GM23338 (cell line): ENCODE data around the gene APOB. TPM values are rescaled to one million over a fixed set of nuclear protein-coding genes. Genes with fewer than 3 reads are reported as not detected.

ENCODE experiments used
- ATAC-seq: fragments of 200-7000 bp; cut with Tn5 transposase; 3 replicates; pipeline ENCODE4 v1.9.1; 2020
- DNase-seq: peaks from one replicate; pipeline ENCODE4 v3.0.0-alpha.2; 2015; ENCODE audit warnings: low spot score
- H2AFZ ChIP-seq: fragments of 200-600 bp; sonication (generic); 2 replicates; pipeline ENCODE4 v1.8.0; 2016; ENCODE audit warnings: antibody characterized with exemption, mild to moderate bottlenecking, moderate library complexity
- H3F3A ChIP-seq: fragments of 200-600 bp; sonication (generic); replicated peaks from 2 replicates; pipeline ENCODE4 v1.8.0; 2017; ENCODE audit warnings: antibody characterized with exemption, mixed run types, low read depth
- H3K27ac ChIP-seq: fragments of 200-600 bp; sonication (generic); 2 replicates; pipeline ENCODE4 v1.6.1; 2016; ENCODE audit warnings: low read depth
- H3K27me3 ChIP-seq: fragments of 200-600 bp; sonication (generic); 2 replicates; pipeline ENCODE4 v1.8.0; 2016; ENCODE audit warnings: mild to moderate bottlenecking, mixed run types, moderate library complexity; ENCODE audit not compliant: insufficient read depth
- H3K36me3 ChIP-seq: fragments of 200-600 bp; sonication (generic); 2 replicates; pipeline ENCODE4 v1.8.0; 2016; ENCODE audit warnings: mild to moderate bottlenecking; ENCODE audit not compliant: insufficient read depth
- H3K4me1 ChIP-seq: fragments of 200-600 bp; sonication (generic); 2 replicates; pipeline ENCODE4 v1.8.0; 2016; ENCODE audit warnings: mild to moderate bottlenecking, moderate library complexity; ENCODE audit not compliant: insufficient read depth
- H3K4me2 ChIP-seq: fragments of 200-600 bp; sonication (generic); 2 replicates; pipeline ENCODE4 v1.7.1; 2017; ENCODE audit warnings: mixed run types
- H3K4me3 ChIP-seq: fragments of 200-600 bp; sonication (generic); 2 replicates; pipeline ENCODE4 v1.6.1; 2016; ENCODE audit warnings: mixed run types
- H3K79me2 ChIP-seq: fragments of 200-600 bp; sonication (generic); replicated peaks from 2 replicates; pipeline ENCODE4 v1.8.0; 2017; ENCODE audit warnings: mild to moderate bottlenecking; ENCODE audit not compliant: insufficient read depth
- H3K9me2 ChIP-seq: fragments of 200-600 bp; sonication (generic); 2 replicates; pipeline ENCODE4 v1.8.0; 2017; ENCODE audit not compliant: insufficient read depth
- H4K20me1 ChIP-seq: fragments of 200-600 bp; sonication (generic); replicated peaks from 2 replicates; pipeline ENCODE4 v1.8.0; 2017; ENCODE audit warnings: mild to moderate bottlenecking; ENCODE audit not compliant: insufficient read depth
- H3K27ac Mint-ChIP-seq: 2 replicates; pipeline ENCODE4 v1.8.0; 2020; ENCODE audit warnings: inconsistent platforms, mild to moderate bottlenecking, moderate library complexity, mixed read lengths
- H3K27me3 Mint-ChIP-seq: 3 replicates; pipeline ENCODE4 v1.8.0; 2022; ENCODE audit warnings: low read depth, mild to moderate bottlenecking, moderate library complexity, mixed read lengths, inconsistent platforms; ENCODE audit not compliant: insufficient read depth, poor library complexity
- H3K36me3 Mint-ChIP-seq: 3 replicates; pipeline ENCODE4 v1.8.0; 2021; ENCODE audit warnings: low read depth, mild to moderate bottlenecking, inconsistent platforms, moderate library complexity, mixed read lengths
- H3K4me1 Mint-ChIP-seq: 3 replicates; pipeline ENCODE4 v1.8.0; 2020; ENCODE audit warnings: mild to moderate bottlenecking, inconsistent platforms, mixed read lengths
- H3K4me3 Mint-ChIP-seq: 3 replicates; pipeline ENCODE4 v1.8.0; 2021; ENCODE audit warnings: moderate library complexity, mild to moderate bottlenecking, inconsistent platforms, mixed read lengths
- H3K9me3 Mint-ChIP-seq: 3 replicates; pipeline ENCODE4 v1.8.0; 2020; ENCODE audit warnings: moderate library complexity, mild to moderate bottlenecking, inconsistent platforms, mixed read lengths
- CREB1 ChIP-seq: fragments of 250-450 bp; sonication (Bioruptor Pico); IDR thresholded peaks from 2 replicates; pipeline ENCODE4 v1.5.0; 2020; ENCODE audit warnings: low read depth, mild to moderate bottlenecking, moderate library complexity
- EZH2 ChIP-seq: fragments of 200-600 bp; sonication (generic); IDR thresholded peaks from one replicate; pipeline ENCODE4 v1.8.0; 2017; ENCODE audit warnings: antibody characterized with exemption, mild to moderate bottlenecking, low read depth; ENCODE audit not compliant: unreplicated experiment
- EZH2phosphoT487 ChIP-seq: fragments of 200-600 bp; sonication (generic); IDR thresholded peaks from one replicate; pipeline ENCODE4 v1.8.1; 2018; ENCODE audit warnings: antibody characterized with exemption; ENCODE audit not compliant: unreplicated experiment
- JUNB ChIP-seq: IDR thresholded peaks from one replicate; pipeline ENCODE4 v1.6.1; 2016; ENCODE audit warnings: antibody characterized with exemption; ENCODE audit not compliant: unreplicated experiment
- NANOG ChIP-seq: IDR thresholded peaks from 2 replicates; pipeline ENCODE4 v1.6.1; 2016; ENCODE audit warnings: antibody characterized with exemption, borderline replicate concordance
- POLR2AphosphoS5 ChIP-seq: IDR thresholded peaks from 2 replicates; pipeline ENCODE4 v1.6.1; 2016; ENCODE audit warnings: antibody characterized with exemption, low read depth
- REST ChIP-seq: IDR thresholded peaks from one replicate; pipeline ENCODE4 v1.6.1; 2018; ENCODE audit warnings: antibody characterized with exemption; ENCODE audit not compliant: unreplicated experiment
- STAT1 ChIP-seq: IDR thresholded peaks from one replicate; pipeline ENCODE4 v1.6.1; 2016; ENCODE audit warnings: antibody characterized with exemption; ENCODE audit not compliant: unreplicated experiment
- ZNF114 ChIP-seq: fragments of 250-450 bp; sonication (Bioruptor Pico); IDR thresholded peaks from 2 replicates; pipeline ENCODE4 v1.5.0; 2020; ENCODE audit warnings: mild to moderate bottlenecking, moderate library complexity
- ZNF331 ChIP-seq: fragments of 250-450 bp; sonication (Bioruptor Pico); IDR thresholded peaks from 2 replicates; pipeline ENCODE4 v1.5.0; 2020; ENCODE audit warnings: low read depth, mild to moderate bottlenecking, moderate library complexity
- polyA plus RNA-seq: library from polyadenylated mRNA; unstranded; fragments of >200 nt; fragmentation: Nextera tagmentation; extraction: Ambion mirVana; gene quantifications from 2 replicates; pipeline ENCODE4 v1.2.1, GENCODE V29; 2016
- total RNA-seq: library from RNA; depleted of rRNA; stranded (reverse); fragments of >200 nt; shearing (Covaris generic); gene quantifications from 2 replicates; pipeline ENCODE4 v1.2.3, GENCODE V29; 2014
- TF ChIP-seq, protein P1 (sequence below), 2 experiments: fragments of 200-600 bp in 1 of 2; sonication (generic) in 1 of 2; conservative IDR thresholded peaks; 2 replicates each; pipeline versions ENCODE4 v1.5.1 to v1.6.1; 2016 to 2017; ENCODE audit warnings: antibody characterized with exemption in 2 of 2, low read depth in 2 of 2, mild to moderate bottlenecking in 2 of 2, moderate library complexity in 1 of 2
- TF ChIP-seq, protein P2 (sequence below): IDR thresholded peaks from 2 replicates; pipeline ENCODE4 v1.6.1; 2016; ENCODE audit warnings: antibody characterized with exemption

The APOB gene
- total and polyA plus RNA-seq, 2 experiments from 2014 or later, result 0.08 to 0.56 TPM

DNA sequence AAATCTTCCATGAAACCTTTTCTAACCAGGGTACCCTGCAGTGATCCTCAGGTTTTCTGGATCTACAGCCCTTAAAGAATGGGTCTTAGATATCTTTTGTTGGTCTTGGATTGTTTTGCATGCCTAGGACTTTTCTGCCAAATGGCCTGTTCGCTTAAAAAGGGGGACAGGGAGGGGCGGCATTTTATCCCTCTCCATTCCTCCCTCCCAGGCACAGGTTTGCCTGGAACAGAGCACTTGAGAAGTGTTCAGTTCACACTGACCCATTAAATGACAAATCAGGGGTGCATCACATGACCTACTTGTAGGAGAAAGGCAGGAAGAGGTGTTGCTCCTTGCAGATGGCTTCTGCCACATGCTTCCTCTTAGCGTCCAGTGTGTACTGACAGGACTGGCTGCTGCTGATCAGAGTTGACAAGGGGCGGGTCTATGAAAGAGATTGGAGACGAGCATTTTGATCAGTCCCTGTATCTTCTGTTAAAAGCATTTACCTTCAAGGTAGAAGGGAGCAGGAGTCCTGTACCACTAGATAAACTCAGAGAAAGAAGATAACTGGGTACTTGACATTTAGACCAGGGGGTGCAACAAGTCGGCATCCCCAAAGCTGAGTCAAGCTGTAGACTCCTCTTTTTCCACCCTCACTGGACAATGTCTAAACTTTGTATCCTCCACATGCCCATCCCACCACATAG is 8.4 kb downstream of the APOB start:
- H3K36me3 ChIP-seq, result no peaks in the 10 kb centered on the region
- H4K20me1 ChIP-seq, result no peaks in the 10 kb centered on the region
- no peak overlapping the region for H2AFZ ChIP-seq
- H3K79me2 ChIP-seq, result no peaks in the 10 kb centered on the region
- H3K27me3 ChIP-seq, result no peaks in the 10 kb centered on the region
- no peak overlapping the region for H3K4me2 ChIP-seq
- Mint-ChIP-seq H3K27me3 (peaks cover 6% of the 10 kb centered on the region), H3K4me3 (no peak overlapping the region), H3K36me3 (no peaks in the 10 kb centered on the region), H3K9me3 (no peaks in the 10 kb centered on the region), H3K27ac (no peak overlapping the region), H3K4me1 (no peaks in the 10 kb centered on the region)
- H3F3A ChIP-seq, result no peaks in the 10 kb centered on the region
- no peak for DNase-seq
- no peak overlapping the region for H3K27ac ChIP-seq
- H3K4me3 ChIP-seq, result no peak overlapping the region
- peaks cover 5% of the 10 kb centered on the region; the same call in 1 of the 2 replicates for H3K9me2 ChIP-seq
- H3K4me1 ChIP-seq, result no peaks in the 10 kb centered on the region
- ATAC-seq, result no peak
- no peak for TF ChIP-seq EZH2phosphoT487
- TF ChIP-seq STAT1, result no peak
- no peak for TF ChIP-seq EZH2
- TF ChIP-seq ZNF114 (CRISPR knock-in tag), result no peak

DNA sequence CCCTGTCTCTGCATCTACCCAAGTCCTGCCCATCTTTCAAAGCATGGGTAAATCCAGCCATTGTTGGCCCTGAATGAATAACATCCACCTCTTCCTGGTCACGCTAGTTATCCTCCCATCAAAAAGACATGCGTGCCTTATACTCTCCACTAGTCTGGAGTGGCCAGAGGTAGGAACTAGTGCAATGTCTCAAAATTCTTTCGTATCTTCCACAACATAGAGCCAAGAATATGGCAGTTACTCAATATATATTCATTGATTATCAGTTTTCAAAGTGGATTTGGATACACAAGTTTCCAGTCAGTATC is 8.9 kb downstream of the APOB start:
- TF ChIP-seq STAT1 (no peak), EZH2phosphoT487 (no peak), ZNF331 (CRISPR knock-in tag) (no peak), NANOG (no peak), REST (no peak), CREB1 (no peak), JUNB (no peak), POLR2AphosphoS5 (no peak), EZH2 (no peak)
- TF ChIP-seq, protein P1, sequence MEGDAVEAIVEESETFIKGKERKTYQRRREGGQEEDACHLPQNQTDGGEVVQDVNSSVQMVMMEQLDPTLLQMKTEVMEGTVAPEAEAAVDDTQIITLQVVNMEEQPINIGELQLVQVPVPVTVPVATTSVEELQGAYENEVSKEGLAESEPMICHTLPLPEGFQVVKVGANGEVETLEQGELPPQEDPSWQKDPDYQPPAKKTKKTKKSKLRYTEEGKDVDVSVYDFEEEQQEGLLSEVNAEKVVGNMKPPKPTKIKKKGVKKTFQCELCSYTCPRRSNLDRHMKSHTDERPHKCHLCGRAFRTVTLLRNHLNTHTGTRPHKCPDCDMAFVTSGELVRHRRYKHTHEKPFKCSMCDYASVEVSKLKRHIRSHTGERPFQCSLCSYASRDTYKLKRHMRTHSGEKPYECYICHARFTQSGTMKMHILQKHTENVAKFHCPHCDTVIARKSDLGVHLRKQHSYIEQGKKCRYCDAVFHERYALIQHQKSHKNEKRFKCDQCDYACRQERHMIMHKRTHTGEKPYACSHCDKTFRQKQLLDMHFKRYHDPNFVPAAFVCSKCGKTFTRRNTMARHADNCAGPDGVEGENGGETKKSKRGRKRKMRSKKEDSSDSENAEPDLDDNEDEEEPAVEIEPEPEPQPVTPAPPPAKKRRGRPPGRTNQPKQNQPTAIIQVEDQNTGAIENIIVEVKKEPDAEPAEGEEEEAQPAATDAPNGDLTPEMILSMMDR (conservative IDR thresholded peaks at IDR 0.05; ENCODE audit: low read depth in 2 of 2), result no peak
- TF ChIP-seq, protein P2, sequence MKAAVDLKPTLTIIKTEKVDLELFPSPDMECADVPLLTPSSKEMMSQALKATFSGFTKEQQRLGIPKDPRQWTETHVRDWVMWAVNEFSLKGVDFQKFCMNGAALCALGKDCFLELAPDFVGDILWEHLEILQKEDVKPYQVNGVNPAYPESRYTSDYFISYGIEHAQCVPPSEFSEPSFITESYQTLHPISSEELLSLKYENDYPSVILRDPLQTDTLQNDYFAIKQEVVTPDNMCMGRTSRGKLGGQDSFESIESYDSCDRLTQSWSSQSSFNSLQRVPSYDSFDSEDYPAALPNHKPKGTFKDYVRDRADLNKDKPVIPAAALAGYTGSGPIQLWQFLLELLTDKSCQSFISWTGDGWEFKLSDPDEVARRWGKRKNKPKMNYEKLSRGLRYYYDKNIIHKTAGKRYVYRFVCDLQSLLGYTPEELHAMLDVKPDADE, result no peak
- H3K27ac ChIP-seq, result no peak overlapping the region
- no peak overlapping the region for H3K4me3 ChIP-seq
- Mint-ChIP-seq H3K9me3 (no peaks in the 10 kb centered on the region), H3K27me3 (peaks cover 6% of the 10 kb centered on the region), H3K36me3 (no peaks in the 10 kb centered on the region), H3K4me3 (no peak overlapping the region), H3K27ac (no peak overlapping the region), H3K4me1 (no peaks in the 10 kb centered on the region)
- H4K20me1 ChIP-seq, result no peaks in the 10 kb centered on the region
- DNase-seq (no peak), ATAC-seq (no peak)
- no peaks in the 10 kb centered on the region for H3K27me3 ChIP-seq
- H3K9me2 ChIP-seq, result peaks cover 5% of the 10 kb centered on the region; the same call in 1 of the 2 replicates
- H3K4me1 ChIP-seq, result no peaks in the 10 kb centered on the region
- H3F3A ChIP-seq, result no peaks in the 10 kb centered on the region
- H2AFZ ChIP-seq, result no peak overlapping the region
- H3K4me2 ChIP-seq, result no peak overlapping the region
- H3K36me3 ChIP-seq, result no peaks in the 10 kb centered on the region
- H3K79me2 ChIP-seq, result no peaks in the 10 kb centered on the region
